Hematopoietic multipotent progenitor cell treated with erythropoietin and hydrocortisone succinate and interleukin-3 and kit ligand, for 8 days (in vitro differentiated cells): Measurements from ENCODE around the gene OR5H2.
A peak's percentile ranks its signal among the peaks of the same experiment; 100 is the strongest.
"Not testable (repeated sequence)": the region's sequence is repeated elsewhere in the genome, so short reads cannot be mapped to it uniquely, and the experiment has no call there.

Experiments
- DNase-seq: peaks from one replicate; pipeline ENCODE4 v3.0.0-alpha.2; 2015

OR5H2 gene

DNA sequence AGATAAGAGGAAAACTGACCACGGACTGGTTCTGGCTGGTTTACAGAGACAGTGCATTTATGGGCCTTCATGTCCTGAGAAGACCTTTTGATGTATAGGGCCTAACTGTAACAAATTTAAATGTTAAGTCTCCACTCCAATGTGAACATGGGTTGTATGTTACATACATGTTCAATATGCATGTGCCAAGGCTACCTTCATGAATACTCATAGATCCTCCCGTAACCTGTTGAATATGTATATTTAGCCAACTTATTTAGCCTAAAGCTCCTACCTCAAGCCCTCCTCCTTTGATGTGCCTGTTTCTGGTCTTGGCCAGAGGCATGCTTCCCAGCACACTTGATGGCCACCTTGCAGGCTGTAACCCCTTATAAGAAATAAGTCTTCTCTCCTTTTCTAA, at the start of gene OR5H2:
TSS of gene OR5H2 (plus strand) at position 301 of the 400 bp plus-strand sequence. CDS start 398 bp downstream, outside the sequence.
- DNase-seq = no peak

DNA sequence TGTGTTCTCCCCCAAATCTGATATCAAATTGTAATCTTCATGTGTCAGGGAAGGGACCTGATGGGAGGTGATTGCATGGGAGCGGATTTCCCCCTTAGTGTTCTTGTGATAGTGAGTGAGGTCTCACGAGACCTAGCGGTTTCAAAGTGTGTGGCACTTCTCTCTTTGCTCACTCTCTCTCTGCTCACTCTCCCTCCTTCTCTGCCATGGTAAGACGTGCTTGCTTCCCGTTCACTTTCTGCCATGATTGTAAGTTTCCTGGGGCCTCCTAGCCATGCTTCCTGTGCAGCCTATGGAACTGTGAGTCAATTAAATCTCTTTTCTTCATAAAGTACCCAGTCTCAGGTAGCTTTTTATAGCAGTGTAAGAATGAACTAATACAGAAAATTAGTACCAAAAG, 48.8 kb upstream of the OR5H2 start:
- no peak for DNase-seq

DNA sequence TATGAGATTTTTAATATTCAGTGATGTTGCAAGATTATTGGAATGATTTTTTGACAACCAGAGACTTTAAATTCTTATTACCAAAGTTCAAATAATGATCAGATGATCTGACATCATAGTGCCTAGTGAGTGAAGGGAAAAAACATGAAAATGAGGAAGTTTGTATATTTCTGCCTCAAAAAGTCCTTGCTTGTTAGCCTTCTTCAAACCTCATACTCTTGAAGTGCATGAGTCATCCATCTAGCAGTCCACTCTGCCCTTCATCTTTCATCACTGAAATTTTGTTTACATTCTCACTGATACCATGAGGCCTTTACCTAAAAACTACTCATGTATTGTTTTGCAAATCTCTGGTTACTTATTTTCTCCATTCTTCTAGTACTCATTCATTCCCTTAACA, 42.2 kb upstream of the OR5H2 start:
- DNase-seq = no peak

DNA sequence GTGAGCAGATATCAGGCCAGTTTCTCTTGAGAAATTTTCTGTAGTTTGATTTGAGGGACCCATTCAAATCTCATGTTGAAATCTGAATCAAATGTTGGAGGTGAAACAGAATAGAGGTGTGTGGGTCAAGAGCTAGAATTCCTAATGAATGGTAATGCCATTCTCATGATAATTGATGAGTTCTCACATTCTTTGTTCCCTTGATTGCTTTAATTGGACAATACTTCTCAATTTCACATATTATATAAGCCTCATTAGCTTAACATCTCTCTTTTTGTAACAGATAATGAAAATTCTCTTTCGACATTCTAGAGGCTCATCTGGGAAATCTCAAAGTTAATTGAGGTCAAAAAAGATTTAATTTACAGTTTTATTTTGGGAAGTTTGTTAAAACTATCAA, 40.1 kb upstream of the OR5H2 start:
- no peak for DNase-seq

DNA sequence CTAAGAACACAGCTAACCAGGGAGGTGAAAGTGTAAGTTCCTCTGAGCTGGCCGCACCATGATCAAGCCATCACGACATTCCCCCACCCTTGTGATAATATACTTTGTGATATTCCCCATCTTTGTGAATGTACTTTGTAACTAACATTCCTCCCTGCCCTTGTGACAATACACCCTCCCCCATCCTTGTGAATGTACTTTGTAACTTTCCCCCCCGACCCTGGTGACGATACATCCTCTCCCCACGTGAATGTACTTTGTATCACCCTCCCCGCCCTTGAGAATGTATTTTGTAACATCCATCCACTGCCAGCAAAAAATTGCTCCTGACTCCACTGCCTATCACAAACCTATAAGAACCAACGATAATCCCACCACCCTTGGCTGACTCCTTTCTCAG, 38.5 kb upstream of the OR5H2 start:
- no peak for DNase-seq

DNA sequence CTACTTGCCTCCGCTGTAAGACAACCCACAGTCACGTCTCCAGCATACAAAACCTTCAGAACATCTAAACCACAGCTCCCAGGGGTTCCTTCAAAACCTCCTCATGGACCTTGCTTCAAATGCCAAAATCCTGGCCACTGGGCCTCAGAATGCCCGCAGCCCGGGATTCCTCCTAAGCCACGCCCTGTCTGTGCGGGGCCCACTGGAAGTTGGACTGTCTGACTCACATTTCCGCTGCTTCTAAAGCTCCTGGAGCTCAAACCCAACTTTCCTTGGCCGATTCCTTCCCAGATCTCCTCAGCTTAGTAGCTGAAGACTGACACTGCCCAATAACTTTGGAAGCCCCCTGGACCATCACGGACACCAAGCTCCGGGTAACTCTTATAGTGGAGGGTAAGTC, 36.2 kb upstream of the OR5H2 start:
- DNase-seq = no peak

DNA sequence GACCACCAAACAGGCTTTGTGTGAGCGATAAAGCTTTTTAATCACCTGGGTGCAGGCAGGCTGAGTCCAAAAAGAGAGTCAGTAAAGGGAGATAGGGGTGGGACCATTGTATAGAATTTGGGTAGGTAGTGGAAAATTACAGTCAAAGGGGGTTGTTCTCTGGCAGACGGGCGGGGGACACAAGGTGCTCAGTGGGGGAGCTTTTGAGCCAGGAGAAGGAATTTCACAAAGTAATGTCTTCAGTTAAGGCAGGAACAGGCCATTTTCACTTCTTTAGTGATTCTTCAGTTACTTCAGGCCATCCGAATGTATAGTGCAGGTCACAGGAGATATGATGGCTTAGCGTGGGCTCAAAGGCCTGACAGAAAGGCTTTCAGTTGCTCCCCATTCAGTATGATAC, 26.3 kb upstream of the OR5H2 start:
- not testable (repeated sequence) for DNase-seq

DNA sequence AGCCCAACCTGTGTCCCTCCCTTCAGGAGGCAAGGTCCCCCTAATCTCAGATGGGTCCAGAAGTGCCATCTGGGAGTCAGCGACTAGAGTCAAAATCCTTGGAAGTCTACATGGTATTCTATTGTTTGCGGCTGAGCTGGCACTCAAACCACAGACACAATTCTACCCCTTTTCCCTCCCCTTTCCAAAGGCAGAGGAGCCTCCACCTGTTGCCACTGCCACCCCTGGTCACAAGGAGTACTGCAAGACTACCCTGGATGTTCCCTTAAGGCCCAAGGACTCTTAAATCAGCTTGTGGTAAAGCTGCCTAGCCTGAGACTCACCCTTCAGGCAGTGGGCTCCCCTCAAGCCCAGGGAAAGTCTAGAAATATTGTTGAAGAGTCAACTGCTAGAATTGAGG, 22.6 kb upstream of the OR5H2 start:
- DNase-seq = peak; percentile 15

DNA sequence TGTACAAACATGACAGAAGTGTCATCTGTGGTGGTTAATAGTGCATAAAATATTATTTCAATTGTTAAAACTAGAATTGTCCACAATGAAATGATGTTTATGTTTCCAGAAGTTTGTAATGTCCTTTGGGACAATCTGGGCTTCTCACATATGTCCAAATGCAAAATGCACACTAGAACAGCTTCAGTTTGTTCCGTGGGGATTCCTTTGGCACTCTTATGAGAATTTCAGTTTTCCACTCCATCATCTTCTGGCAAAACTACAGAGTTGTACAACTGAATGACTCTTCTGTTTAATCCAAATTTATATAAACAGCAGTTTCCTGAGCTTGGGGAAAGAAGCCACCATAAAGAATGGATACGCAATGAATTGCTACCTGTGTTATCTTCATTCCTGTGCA, 20.3 kb upstream of the OR5H2 start:
- no peak for DNase-seq

DNA sequence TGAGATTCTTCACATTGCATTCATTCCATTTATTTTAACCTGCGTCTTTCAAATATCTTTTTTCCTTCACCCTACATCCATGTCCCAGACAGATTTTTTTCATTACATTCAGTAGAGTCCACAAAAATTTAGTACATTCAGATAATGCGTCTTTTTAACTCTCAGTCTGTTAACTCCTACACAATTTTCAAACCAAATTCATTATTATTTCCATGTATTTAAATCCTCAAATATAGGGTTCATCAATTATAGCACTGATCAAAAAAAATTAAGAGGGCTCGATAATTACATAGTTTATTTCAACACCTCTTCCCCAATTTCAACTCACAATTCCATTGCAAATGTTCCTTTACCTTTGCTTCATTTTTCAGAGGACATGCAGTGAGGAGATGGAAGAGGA, 18.4 kb upstream of the OR5H2 start, which contains the start of gene OR5H6:
TSS of gene OR5H6 (plus strand) at position 301 of the 400 bp plus-strand sequence. CDS start at position 390, 89 bp downstream.
- DNase-seq = no peak

DNA sequence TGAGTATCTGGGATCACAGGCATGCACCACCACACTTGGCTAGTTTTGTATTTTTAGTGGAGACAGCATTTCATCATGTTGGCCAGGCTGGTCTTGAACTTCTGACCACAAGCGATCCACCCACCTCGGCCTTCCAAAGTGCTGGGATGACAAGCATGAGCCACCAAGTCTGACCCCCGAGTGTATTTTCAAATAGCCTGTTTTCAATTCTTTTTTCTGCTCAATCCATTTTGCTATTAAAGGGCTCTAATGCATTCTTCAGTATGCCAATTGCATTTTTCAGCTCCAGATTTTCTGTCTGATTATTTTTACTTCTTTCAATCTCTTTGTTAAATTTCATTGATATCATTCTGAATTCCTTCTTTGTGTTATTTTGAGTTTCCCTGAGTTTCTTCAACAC, 12.5 kb upstream of the OR5H2 start:
- no peak for DNase-seq

DNA sequence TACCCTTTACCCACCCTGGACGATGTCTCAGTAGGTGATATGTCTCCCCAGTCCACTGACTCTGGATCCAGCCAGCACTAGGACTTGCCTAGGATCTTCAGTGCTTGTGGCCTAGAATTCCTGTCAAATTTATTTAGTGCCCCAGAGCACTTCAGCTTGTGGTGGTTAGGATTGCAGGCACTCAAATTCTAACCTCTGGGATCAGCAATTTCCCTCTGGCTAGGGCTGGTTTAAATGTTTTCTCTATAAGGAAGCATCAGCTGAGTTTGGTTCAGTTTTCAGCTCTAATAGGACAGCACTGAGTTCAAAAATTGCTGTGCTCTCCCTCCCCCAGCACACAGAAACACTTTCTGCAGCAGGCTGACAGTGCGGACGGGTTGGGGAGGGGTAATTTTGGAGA, 10.2 kb upstream of the OR5H2 start:
- no peak for DNase-seq

DNA sequence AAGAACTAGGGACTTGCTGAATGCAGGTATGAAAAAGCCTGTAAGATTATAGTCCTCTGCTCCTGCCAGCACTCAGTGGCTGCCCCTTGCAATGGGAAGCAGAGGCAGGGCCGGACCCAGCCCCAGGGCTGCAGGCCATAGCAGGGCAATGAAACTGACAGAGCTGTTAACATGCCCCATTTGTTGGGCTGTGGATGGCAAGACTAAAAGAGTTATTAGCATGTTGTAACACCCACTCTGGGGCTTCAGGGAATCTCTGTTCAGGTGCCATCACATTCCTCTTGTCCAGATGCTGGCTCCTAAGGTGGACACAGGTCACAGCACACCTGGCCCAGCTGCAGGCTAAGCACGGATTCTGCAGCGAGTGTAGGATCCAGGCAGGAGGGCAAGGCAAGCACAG, 7.4 kb upstream of the OR5H2 start:
- no peak for DNase-seq

DNA sequence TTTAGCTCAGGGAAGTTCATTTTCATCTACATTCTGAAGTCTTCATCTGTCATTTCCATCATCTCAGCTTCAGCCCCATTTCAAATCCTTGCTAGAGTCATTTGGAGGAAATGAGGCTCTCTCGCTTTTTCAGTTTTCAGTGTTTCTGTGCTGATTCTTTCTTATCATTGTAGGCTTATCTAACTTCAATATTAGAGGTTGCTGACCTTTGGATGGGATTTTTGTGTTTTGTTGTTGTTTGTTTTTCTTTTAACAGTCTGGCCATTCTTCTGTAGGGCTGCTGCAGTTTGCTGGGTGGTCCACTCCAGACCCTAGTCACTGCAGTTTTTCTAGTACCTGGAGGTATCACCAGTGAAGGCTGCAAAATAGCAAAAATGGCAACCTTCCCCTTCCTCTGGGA, 8.6 kb downstream of the OR5H2 start:
- DNase-seq = no peak

DNA sequence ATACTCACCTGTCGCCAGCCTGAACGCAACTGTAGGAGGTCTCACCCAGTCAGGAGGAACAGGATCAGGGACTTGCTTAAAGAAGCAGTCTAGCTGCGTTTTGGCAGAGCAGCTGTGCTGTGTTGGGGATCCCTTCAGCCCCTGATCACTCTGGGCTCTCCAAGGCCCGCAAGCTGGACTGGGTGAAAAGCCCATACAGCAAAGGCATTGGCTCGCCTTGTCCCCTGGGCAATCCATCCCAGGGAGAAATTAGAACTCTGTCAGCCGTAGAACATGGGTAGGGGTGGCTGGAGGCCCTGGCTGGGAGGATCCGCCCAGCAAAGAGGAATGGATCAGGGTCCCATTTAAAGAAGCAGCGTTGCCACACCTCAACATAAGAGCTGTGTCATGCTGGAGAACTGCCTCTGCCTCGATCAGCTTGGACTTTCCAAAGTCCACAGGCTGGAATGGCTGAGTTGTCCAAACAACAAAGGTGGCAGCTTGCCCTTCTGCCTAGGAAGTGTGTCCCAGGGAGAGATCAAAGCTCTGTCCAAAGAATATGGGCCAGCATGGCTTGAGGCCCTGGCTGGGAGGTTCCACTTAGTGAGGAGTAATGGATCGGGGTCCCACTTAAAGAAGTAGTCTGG, 9.1 kb downstream of the OR5H2 start:
- DNase-seq = no peak

DNA sequence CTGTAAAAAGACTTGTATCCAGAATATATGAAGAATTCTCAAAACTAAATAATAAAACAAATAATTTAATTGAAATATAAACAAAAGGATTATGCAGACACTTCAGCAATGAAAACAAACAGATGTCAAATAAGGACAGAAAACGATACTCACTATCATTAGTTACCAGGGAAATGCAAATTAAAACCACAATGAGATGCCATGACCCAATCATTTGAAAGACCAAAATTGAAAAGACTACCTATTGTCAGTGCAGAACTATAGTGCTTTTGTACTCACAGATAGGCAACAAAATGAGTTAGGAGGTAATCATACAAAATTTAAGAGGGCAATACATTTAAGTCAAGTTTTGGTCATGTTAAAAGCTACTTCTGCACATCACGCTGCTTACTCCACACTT, 39.8 kb downstream of the OR5H2 start:
- no peak for DNase-seq

DNA sequence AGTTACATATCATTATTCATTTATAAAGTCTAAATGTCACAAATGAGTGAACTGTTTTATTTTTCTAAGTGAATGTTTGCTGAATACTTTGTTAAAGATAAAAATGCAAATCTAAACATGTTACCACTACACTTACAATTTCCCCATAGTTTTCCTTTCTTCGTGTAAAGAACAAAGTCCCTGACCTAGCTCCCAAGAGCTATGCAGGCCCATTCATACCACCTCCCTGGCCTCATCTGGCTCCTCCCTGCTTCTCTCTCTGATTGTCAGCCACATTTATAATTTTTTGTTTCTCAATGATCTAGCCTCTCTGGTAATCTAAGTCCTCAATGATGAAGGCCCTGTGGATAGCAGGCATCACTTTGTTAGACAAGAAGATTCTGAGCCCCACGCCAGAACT, 40.4 kb downstream of the OR5H2 start:
- no peak for DNase-seq

DNA sequence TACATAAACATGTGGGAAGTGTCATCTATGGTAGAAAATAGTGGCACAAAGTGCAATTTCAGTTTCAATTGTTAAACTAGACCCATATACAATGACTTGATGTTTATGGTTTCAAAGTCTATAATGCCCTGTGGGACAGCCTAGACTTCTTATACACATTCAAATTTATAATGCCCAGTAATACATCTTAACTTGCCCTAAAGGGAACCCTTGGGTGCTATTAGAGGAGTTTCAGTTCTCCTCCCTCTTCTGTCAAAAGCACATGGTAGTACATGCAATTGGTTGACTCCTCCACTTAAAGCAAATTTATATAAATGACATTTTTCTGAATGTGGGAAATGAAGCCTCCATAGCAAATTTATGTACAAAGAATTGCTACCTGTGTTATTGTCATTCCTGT, 41.1 kb downstream of the OR5H2 start:
- no peak for DNase-seq

DNA sequence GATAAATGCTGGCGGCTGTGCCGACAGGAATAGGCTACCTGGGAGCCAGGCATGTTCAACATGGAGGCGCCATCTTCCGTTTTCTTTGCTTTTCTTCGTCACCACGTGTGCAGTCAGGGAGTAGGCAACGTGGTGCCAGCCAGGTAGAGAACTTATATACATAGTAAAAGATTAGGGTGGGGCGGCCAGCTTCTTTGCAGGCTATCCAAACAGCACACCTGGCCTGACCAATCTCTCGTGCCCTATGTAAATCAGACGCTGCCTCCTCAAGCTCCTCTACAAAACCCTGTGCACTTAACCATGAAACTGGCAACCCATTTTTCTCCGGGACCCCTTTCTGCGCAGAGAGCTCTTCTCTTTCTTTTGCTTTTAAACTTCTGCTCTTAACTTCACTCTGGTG, 42.8 kb downstream of the OR5H2 start:
- DNase-seq = no peak

DNA sequence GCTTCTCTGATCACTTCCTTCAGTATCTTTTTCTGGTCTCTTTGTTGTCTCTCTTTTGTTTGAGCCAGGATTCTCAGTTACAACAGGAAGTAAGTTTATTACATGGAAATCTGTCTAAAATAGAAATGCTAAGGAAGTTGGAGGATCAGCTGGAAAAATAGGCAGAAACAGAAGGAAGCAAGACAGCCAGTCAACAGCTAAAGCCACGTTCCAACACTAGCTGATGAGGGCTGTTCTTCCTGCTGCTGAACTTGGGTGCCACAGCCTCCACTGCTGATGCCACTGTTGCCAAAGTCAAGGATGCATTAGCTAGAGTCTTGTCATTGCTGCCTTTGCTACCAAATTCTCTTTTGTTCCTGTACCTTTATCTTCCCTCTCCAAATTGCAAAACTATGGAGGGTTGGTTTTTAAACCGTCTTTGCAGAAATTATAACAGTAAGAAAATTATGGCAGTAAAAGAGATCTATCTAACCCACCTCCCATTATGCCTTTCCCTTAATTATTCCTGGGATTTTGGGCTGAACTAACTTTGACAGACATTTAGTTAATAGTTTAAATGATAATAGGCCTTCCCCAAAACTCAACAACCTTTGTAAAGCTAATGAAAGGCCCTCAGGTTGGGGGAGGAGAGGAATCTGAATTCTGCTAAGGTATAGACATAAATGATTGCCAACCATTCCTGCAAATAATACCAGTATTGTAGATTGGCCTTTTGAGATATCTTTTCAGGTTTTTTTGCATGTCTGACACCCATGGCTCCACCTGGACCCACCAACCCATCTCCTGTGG, 44.0 kb downstream of the OR5H2 start:
- DNase-seq = no peak

DNA sequence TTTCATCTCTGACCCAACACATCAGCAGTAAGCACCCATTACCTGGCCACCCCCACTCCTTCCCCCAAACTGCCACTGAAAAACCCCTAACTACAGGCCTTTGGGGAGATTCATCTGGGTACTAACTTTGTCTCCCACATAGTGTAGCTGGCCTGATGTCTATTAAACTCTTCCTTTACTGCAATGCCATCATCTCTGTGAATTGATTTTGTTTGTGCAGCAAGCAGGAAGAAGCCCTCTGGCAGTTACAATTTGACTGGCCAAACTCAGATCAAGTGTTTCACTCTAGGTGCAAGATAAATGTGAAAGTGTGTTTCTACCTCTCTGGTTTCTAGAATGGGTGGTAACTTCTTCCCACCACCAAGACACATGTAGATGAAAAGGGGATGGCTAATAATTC, 44.6 kb downstream of the OR5H2 start:
- no peak for DNase-seq

DNA sequence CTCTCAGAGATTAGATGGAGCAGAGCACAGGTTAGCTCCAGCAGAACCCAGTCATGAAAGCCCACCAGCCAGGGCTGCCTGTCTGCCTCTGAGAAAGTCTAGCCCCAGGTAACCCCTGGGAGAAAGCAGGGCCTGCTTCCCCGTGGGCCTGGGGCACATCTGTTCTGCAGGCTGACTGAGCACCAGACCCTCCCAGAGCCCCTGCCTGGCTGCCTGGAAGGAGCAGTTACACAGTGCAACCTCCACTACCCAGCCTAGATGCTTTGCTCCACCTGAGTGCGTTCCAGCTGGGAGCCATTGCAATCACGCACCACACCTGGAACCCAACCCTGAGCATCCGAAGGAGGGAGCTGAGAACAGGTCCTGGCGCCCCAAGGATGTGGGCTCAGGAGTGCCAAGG, 46.6 kb downstream of the OR5H2 start:
- DNase-seq = no peak

DNA sequence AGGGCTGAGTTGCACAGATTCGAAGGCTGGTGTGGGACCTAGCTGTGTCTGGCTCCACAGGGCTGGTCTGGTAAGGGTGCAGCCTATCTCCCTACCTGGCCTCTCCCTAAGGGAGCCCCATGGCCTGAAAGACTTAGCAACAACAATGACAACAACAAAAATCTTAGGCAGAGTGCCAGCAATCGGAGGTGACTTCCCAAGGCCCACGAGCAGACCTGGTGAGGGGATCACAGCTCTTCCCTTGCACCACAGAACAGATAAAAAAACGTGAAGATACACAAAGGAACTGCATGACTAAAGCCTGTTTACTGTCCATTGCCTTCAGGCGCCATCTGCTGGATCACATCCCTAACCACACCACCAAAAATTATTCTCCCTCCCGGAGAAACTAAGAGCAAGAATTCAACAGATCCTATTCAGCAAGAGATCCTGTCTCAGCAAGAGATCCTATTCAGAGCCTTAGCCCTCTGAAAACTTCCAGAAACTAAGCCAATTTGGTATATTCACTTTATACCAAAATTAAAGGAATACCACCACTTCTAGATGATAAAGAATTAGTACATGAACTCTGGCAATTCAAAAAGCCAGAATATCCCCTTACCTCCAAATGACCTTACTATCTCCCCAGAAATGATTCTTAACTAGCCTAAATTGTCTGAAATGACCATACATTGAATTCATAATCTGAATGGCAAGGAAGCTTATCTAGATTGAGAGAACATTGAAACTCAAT, 47.3 kb downstream of the OR5H2 start:
- peak; percentile 57 for DNase-seq

DNA sequence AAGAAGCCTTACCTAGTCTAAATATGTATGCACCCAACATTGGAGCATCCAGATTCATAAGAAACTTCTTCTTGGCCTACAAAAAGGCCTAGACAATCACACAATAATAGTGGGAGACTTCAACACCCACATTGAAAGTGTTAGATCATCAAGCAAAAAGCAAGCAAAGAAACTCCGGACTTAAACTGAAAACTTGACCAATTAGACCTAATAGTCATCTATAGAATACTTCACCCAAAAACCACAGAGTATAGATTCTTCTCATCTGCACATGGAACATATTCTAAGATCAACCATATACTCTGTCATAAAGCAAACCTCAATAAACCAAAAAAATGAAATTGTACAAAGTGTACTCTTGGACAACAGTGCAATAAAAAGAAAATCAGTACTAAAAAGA, 49.0 kb downstream of the OR5H2 start:
- DNase-seq = no peak
